ENCODE results near the gene FZD8.
"Not testable (repeated sequence)": the region's sequence is repeated elsewhere in the genome, so short reads cannot be mapped to it uniquely, and the experiment has no call there.

The FZD8 gene, protein sequence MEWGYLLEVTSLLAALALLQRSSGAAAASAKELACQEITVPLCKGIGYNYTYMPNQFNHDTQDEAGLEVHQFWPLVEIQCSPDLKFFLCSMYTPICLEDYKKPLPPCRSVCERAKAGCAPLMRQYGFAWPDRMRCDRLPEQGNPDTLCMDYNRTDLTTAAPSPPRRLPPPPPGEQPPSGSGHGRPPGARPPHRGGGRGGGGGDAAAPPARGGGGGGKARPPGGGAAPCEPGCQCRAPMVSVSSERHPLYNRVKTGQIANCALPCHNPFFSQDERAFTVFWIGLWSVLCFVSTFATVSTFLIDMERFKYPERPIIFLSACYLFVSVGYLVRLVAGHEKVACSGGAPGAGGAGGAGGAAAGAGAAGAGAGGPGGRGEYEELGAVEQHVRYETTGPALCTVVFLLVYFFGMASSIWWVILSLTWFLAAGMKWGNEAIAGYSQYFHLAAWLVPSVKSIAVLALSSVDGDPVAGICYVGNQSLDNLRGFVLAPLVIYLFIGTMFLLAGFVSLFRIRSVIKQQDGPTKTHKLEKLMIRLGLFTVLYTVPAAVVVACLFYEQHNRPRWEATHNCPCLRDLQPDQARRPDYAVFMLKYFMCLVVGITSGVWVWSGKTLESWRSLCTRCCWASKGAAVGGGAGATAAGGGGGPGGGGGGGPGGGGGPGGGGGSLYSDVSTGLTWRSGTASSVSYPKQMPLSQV

DNA sequence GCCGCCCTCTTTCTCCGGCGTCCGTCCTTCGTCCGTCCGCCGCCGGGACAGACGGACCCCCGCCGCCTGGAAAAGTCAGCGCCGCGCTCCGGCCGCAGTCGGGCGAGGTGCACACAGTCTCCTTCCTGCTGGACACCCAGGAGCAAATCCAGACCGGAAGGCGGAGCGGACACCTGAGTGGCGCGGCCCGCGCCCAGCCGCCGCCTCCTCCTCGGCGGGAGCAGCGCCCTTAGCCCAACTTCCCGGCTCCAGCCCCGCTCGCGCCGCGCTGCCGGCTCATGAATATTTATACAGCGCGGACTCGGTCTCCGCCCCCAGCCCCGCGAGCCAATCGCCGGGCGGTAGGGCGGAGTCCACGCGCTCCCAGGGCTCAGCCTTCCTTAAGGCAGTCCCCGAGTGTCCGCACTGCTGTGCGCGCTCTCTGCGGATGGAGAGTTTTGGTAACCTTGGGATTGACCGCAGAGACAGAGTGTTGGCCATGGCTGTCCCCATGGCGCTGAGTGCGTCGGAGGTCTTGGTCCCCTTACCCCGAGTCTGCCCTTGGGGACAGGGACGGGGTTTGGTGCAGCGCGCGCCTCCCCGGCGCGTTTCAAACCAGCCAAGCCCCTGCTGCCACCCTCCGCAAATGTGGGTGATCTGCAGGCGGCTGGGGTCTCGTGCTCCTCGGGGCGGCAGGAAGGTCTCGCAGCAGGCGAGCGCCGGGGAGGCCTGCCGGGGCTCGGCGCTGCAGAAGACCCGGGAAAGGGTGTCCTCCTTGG is at the start of gene FZD8:
TSS of gene FZD8 (minus strand) at position 262 of the 758 bp plus-strand sequence. CDS start 867 bp downstream, outside the sequence.
- Mint-ChIP-seq H3K27me3 (peaks cover 25% of the 10 kb centered on the region), H3K4me3 (peak within 1 kb of the TSS; percentile 91), H3K4me1 (ENCODE audit: low read depth) (peaks cover 30% of the 10 kb centered on the region), H3K27ac (no peak within 1 kb of the TSS), H3K36me3 (no peaks in the 10 kb centered on the region), H3K9me3 (ENCODE audit: low read depth) (no peaks in the 10 kb centered on the region)

DNA sequence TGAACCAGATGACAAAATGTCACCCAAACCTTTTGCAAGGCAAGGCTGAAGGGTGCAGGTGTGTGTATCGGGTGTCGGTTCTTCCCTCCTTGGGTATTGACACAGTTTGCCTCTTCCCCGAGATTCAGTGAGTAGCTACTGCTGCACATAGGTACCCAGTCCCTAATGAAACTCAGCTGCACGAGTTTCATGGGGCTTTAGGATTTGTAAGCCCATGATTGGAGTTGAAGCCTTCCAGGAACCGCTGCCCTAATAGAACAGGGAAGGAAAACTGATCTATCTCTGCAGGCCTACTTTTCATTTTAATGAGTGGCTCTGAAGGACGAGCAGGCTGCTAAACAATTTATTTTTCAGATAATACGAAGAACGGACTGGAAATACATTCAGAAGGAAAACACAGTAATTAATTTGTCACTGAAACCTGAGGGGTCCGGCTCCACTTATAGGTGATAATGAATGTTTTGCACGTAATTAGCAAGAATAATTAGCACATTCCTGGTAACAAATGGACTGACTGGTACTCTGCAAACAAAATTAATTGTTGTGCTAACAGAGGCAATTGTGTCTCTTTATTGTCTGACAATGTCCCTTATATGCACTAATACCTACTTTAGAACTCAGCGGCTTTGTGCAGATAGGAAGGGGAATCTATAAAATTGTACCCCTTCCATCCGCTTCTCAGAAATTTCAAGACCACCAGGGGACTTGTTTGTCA is 49.6 kb upstream of the FZD8 start:
- no peaks in the 10 kb centered on the region for H3K36me3 Mint-ChIP-seq
- H3K4me3 Mint-ChIP-seq = no peak overlapping the region
- no peaks in the 10 kb centered on the region for H3K4me1 Mint-ChIP-seq (ENCODE audit: low read depth)
- H3K9me3 Mint-ChIP-seq (ENCODE audit: low read depth) = no peaks in the 10 kb centered on the region
- no peak overlapping the region for H3K27ac Mint-ChIP-seq
- H3K27me3 Mint-ChIP-seq = peaks cover 6% of the 10 kb centered on the region

DNA sequence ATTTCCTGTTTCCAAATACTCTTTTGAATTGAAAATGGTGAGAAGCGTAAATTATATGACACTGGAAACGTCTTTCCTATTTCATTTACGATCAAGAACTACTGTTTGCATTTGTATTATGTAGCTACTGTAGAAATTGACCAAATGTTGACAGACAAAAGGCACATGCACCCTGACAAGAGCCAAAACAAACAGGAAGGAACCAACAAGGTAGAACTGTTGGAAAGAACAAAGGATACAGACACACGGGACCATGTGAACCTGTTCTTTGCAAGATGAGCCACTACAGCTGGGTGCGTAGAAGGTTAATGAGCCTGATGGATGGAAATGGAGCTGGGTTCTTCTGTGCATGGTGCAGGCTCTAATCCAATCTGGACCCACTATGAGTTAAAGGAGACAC is 48.4 kb upstream of the FZD8 start:
- Mint-ChIP-seq H3K9me3 (ENCODE audit: low read depth) (no peaks in the 10 kb centered on the region), H3K4me1 (ENCODE audit: low read depth) (no peaks in the 10 kb centered on the region)

DNA sequence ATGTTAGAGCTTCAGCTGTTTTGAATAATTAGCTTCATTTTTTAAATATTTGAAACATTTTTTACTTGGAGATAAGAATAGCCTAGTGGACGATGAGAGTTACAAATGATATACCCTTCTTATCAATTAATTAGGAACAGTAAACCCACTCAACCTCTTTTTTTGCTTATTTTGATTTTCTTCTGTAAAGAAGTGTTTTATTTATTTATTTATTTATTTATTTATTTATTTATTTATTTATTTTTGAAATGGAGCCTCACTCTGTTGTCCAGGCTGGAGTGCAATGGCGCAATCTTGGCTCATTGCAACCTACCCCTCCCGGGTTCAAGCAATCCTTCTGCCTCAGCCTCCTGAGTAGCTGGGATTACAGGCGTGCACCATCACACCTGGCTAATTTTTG is 43.8 kb upstream of the FZD8 start:
- H3K27me3 Mint-ChIP-seq; H3K9me3 Mint-ChIP-seq (ENCODE audit: low read depth); H3K36me3 Mint-ChIP-seq; H3K4me3 Mint-ChIP-seq; H3K27ac Mint-ChIP-seq; H3K4me1 Mint-ChIP-seq (ENCODE audit: low read depth): not testable (repeated sequence)

More for the DNA sequence above, 48.4 kb upstream of the FZD8 start:
- H3K4me3 Mint-ChIP-seq = no peak overlapping the region
- no peak overlapping the region for H3K27ac Mint-ChIP-seq
- no peaks in the 10 kb centered on the region for H3K36me3 Mint-ChIP-seq
- H3K27me3 Mint-ChIP-seq = peaks cover 9% of the 10 kb centered on the region

DNA sequence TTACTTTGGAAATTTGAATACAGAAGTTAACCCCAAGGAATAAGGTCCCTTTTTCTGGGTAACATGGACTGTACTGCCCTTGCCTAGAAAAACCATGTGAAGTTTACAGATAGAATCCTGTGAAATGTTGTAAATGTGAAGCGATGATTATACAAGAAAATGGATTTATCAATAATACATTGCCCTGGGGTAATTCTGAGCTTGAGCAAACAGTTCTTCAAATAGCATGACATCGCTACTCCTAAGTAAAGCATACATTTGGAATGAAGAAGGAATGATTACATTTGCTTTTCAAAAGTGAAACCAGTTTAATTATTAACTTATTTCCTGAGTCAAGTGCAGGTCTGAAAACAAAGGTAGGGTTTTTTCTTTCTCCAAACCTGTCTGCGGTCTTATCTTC is 43.3 kb upstream of the FZD8 start:
- H3K4me1 Mint-ChIP-seq (ENCODE audit: low read depth) = no peaks in the 10 kb centered on the region
- peaks cover 7% of the 10 kb centered on the region for H3K27me3 Mint-ChIP-seq
- no peak overlapping the region for H3K4me3 Mint-ChIP-seq
- H3K9me3 Mint-ChIP-seq (ENCODE audit: low read depth) = peaks cover 3% of the 10 kb centered on the region
- H3K36me3 Mint-ChIP-seq = no peaks in the 10 kb centered on the region
- H3K27ac Mint-ChIP-seq = no peak overlapping the region

DNA sequence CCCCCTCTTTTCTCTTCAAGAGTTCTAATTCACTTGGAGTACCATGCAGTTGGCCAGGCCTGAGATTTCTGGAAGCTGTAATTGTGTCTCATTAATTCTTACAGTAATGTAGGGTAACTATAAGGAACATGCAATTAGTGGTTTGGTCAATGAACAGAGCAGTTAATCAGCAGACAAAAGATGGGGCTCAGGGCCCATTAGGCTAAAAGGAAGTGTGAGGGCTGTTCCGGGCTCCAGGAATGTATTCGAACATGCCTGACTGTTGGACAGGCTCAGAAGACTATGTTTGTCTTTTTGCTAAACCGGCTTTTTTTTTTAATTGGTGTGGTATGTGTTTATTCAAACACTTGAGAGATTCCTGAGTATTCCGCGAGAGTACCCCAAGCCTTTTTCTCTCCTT is 42.5 kb upstream of the FZD8 start:
- H3K27me3 Mint-ChIP-seq = peaks cover 7% of the 10 kb centered on the region
- H3K9me3 Mint-ChIP-seq (ENCODE audit: low read depth) = peaks cover 4% of the 10 kb centered on the region
- no peak overlapping the region for H3K4me3 Mint-ChIP-seq
- no peaks in the 10 kb centered on the region for H3K4me1 Mint-ChIP-seq (ENCODE audit: low read depth)
- no peak overlapping the region for H3K27ac Mint-ChIP-seq
- H3K36me3 Mint-ChIP-seq = no peaks in the 10 kb centered on the region

DNA sequence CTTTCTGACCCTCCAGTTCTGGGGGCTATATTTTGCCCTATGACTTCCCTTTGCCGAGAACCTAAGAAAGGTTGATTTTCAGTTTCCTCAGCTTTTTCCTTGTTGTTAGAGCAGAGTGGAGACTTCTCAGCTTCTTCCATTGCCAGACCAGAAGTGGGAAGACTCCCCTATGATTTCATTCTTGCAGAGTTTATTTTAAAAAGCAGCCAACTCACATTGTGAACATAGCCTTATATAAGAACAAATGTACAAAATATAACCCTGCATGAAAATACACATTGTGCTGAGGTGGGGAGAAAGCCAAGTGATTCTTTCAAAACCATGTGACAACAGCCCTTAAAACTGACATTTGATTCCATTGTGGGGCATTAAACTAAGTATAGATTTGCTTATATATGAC is 33.8 kb upstream of the FZD8 start:
- Mint-ChIP-seq H3K9me3 (ENCODE audit: low read depth) (peaks cover 10% of the 10 kb centered on the region), H3K36me3 (no peaks in the 10 kb centered on the region), H3K4me3 (no peak overlapping the region), H3K4me1 (ENCODE audit: low read depth) (no peaks in the 10 kb centered on the region), H3K27me3 (peaks cover 5% of the 10 kb centered on the region), H3K27ac (no peak overlapping the region)

DNA sequence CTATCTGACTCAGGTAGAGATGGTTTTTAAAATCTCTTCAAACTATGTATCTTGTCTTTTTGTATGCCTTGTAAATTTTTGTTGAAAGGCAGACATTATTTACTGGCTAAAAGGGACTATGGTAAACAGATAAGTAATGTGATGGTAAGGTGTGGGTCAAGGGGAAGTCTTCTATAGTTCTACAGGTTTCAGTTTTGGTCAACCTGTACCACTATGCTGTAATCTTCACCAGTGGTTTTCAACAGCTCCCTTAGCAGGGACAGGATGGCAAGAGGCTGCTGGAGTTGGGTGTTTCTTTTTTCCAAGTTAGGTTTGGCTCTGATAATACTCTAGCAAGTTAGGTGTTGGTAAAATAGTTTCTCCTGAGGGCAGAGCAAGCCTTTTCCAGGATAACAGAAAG is 32.7 kb upstream of the FZD8 start:
- Mint-ChIP-seq H3K9me3 (ENCODE audit: low read depth) (peaks cover 6% of the 10 kb centered on the region), H3K4me1 (ENCODE audit: low read depth) (no peaks in the 10 kb centered on the region), H3K27ac (no peak overlapping the region), H3K4me3 (no peak overlapping the region), H3K27me3 (peaks cover 5% of the 10 kb centered on the region), H3K36me3 (no peaks in the 10 kb centered on the region)

DNA sequence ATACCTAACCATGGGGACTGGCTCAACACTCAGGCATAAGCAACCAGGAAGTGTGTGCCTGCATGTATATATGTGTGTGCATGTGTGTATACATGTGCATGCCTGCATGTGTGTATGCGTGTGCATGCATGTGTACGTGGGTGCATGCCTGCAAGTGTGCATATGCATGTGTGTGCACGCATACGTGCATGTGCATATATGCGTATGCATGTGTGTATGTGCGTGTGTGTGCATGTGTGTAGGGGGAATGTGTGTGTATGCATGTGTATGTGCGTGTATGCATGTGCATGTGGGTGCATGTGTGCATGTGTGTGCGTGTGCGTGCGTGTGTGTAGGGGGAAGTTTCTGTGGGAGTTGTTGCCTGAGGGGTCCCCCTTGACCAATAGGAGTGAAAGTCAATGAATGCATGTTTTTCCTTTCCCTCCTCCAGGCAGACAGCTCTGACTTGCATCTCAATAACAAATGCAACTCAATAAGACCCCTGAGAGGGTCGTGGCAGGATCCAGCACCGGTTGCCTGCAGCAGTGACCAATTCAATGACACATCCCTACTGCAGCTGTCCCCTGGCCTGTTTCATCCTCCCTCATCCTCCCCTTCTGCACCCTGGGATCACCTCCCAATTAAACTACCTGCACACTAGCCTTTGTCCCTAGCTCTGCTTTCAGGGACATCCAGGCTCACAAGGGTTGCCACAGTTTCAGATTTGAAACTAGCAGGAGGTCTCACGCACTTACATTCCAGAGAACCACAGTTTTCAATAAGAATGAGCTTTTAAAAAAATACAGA is 27.0 kb upstream of the FZD8 start:
- no peak overlapping the region for H3K4me3 Mint-ChIP-seq
- no peak overlapping the region for H3K27ac Mint-ChIP-seq
- H3K36me3 Mint-ChIP-seq = peaks cover 3% of the 10 kb centered on the region
- H3K9me3 Mint-ChIP-seq (ENCODE audit: low read depth) = peaks cover 6% of the 10 kb centered on the region
- H3K27me3 Mint-ChIP-seq = peaks cover 3% of the 10 kb centered on the region
- H3K4me1 Mint-ChIP-seq (ENCODE audit: low read depth) = no peaks in the 10 kb centered on the region

DNA sequence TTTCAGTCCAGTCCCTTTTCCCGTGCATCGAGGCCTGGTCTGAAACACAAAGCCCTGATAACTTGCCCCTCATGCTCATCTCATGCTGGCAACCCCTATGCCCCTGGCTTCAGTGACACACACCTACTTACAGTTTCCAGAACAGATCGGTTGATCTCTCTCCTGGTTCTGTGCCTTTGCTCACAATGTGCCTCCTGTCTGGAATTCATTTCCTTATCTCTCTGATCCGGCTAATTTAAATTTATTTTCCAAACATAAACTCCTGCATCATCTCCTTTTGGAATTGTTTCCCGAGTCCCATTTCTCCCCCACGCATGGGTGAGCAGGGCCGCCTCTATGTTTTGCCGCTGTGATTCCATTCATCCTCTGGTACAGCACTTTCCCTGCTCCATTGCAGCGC is 25.9 kb upstream of the FZD8 start:
- H3K4me3 Mint-ChIP-seq = no peak overlapping the region
- no peak overlapping the region for H3K27ac Mint-ChIP-seq
- H3K9me3 Mint-ChIP-seq (ENCODE audit: low read depth) = peaks cover 6% of the 10 kb centered on the region
- peaks cover 3% of the 10 kb centered on the region for H3K27me3 Mint-ChIP-seq
- peaks cover 3% of the 10 kb centered on the region for H3K36me3 Mint-ChIP-seq
- H3K4me1 Mint-ChIP-seq (ENCODE audit: low read depth) = no peaks in the 10 kb centered on the region

DNA sequence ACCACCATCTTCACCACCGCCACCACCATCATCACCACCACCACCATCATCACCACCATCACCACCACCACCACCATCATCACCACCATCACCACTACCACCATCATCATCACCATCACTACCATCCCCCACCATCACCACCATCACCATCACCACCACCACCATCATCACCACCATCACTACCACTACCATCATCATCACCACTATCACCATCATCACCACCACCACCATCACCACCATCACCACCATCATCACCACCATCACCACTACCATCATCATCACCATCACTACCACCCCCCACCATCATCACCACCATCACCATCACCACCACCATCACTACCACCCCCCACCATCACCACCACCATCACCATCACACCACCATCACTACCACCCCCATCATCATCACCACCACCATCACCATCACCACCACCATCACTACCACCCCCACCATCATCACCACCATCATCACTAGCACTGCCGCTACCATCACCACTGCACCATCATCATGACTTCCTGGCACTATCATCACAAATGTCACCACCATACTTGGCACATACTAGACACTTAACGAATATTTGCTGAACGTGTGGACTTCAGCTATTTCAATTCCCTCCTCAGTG is 25.3 kb upstream of the FZD8 start:
- Mint-ChIP-seq H3K27ac (no peak overlapping the region), H3K27me3 (peaks cover 5% of the 10 kb centered on the region), H3K9me3 (ENCODE audit: low read depth) (peaks cover 6% of the 10 kb centered on the region), H3K4me3 (no peak overlapping the region), H3K4me1 (ENCODE audit: low read depth) (no peaks in the 10 kb centered on the region), H3K36me3 (peaks cover 3% of the 10 kb centered on the region)

DNA sequence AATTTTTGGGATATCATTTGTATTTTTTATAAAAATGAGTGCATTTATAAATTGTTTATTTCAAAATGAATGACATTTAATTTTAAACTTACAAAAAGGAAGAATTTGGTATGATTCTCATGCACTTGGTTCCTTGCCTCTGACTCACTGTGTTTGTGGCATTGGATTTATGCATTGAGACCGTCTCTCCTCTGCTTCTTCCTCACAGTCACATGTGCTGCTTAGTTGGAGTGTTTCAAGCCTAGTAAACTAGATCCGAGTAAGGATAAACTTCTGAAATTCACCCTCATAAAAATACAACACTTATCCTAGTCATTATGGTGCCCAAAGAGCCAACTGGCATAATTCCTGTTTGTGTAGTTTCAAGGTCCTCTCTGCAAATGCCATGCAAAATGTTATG is 19.1 kb upstream of the FZD8 start:
- H3K27me3 Mint-ChIP-seq = peaks cover 22% of the 10 kb centered on the region
- no peak overlapping the region for H3K27ac Mint-ChIP-seq
- H3K4me1 Mint-ChIP-seq (ENCODE audit: low read depth) = no peaks in the 10 kb centered on the region
- H3K9me3 Mint-ChIP-seq (ENCODE audit: low read depth) = peaks cover 6% of the 10 kb centered on the region
- no peaks in the 10 kb centered on the region for H3K36me3 Mint-ChIP-seq
- H3K4me3 Mint-ChIP-seq = no peak overlapping the region

DNA sequence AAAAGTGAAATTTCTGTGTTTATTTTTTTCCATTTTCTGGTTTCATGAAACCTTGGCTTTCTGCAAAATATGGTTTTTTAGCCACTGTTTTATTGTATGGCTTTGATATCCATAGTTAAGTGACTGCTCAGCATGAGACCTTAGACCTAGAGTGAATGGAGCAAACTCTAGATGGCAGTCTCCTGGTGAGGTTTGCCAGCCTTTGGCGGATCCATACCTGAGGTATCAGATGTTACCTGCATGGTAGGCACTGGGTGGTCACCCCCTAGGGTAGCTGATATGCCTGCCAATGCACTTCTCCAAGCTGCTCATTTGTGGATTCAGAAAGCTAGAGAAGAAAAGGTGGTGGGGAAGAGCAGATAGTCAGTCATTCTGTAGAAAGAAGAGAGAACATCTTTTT is 17.4 kb upstream of the FZD8 start:
- Mint-ChIP-seq H3K27ac (no peak overlapping the region), H3K9me3 (ENCODE audit: low read depth) (peaks cover 6% of the 10 kb centered on the region), H3K4me1 (ENCODE audit: low read depth) (no peaks in the 10 kb centered on the region), H3K4me3 (no peak overlapping the region), H3K36me3 (no peaks in the 10 kb centered on the region), H3K27me3 (peaks cover 27% of the 10 kb centered on the region)

DNA sequence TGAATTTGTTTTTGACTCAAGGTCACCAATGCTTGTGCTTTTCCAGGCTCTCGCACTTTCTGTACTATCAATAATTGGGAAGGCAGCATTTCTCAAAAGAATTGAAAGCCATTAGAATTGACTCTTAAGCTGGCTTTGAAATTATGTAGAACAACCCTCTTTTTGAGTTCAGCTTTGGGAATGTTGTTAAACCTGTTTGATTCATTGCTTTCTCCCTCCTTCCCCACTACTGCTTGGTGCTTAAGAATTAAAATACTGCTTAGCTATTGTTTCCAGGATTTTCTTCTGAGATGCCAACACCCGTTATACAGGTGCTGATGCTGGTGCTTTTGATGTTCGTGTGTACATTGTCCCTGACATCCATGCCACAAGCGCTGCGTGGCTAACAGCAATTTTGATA is 15.5 kb upstream of the FZD8 start:
- H3K27me3 Mint-ChIP-seq = peaks cover 29% of the 10 kb centered on the region
- H3K27ac Mint-ChIP-seq = no peak overlapping the region
- H3K36me3 Mint-ChIP-seq = no peaks in the 10 kb centered on the region
- peaks cover 6% of the 10 kb centered on the region for H3K9me3 Mint-ChIP-seq (ENCODE audit: low read depth)
- no peaks in the 10 kb centered on the region for H3K4me1 Mint-ChIP-seq (ENCODE audit: low read depth)
- H3K4me3 Mint-ChIP-seq = no peak overlapping the region
